ENCODE data around the gene COL4A1. TPM values are rescaled to one million over a fixed set of nuclear protein-coding genes. Genes with fewer than 3 reads are reported as not detected.

COL4A1 gene
- total RNA-seq, 1 experiment from 2014 or later = 0.12 TPM

DNA sequence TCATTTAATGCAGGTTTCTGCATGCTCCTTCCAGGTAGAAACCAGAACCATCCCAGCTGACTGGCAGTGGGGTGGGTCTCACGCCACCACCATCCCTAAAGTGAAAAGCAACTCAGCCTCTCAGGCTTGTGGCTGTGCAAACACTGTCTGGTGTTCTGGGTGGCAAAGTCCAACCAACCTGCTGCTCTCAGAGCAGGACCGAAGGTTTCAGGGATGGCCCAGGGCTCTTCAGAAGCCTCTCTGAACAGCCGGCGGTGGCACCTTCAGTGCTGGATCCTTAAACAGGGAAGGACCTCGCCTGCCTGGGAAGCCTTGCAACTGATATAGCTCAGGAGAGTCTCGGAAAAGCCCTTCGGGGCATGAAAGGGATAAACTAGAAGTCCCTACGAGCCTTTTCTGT lies 100.8 kb downstream of the COL4A1 start:
- intact Hi-C loops (cut with micrococcal nuclease; ENCODE audit: unreplicated experiment) = no loop called here
- TF ChIP-seq, protein P1, sequence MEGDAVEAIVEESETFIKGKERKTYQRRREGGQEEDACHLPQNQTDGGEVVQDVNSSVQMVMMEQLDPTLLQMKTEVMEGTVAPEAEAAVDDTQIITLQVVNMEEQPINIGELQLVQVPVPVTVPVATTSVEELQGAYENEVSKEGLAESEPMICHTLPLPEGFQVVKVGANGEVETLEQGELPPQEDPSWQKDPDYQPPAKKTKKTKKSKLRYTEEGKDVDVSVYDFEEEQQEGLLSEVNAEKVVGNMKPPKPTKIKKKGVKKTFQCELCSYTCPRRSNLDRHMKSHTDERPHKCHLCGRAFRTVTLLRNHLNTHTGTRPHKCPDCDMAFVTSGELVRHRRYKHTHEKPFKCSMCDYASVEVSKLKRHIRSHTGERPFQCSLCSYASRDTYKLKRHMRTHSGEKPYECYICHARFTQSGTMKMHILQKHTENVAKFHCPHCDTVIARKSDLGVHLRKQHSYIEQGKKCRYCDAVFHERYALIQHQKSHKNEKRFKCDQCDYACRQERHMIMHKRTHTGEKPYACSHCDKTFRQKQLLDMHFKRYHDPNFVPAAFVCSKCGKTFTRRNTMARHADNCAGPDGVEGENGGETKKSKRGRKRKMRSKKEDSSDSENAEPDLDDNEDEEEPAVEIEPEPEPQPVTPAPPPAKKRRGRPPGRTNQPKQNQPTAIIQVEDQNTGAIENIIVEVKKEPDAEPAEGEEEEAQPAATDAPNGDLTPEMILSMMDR (IDR thresholded peaks at IDR 0.05; ENCODE audit: unreplicated experiment) = no peak
- H3K27me3 Mint-ChIP-seq (ENCODE audit: unreplicated experiment) = no peaks in the 10 kb centered on the region
- CTCF ChIA-PET = no interaction called here
- no peak overlapping the region for H3K4me3 Mint-ChIP-seq (ENCODE audit: low read depth, unreplicated experiment)
- DNase-seq = no peak
- no peak overlapping the region for H3K27ac Mint-ChIP-seq (ENCODE audit: unreplicated experiment)
- H3K36me3 Mint-ChIP-seq (ENCODE audit: insufficient read depth, unreplicated experiment) = no peaks in the 10 kb centered on the region
- H3K4me1 Mint-ChIP-seq (ENCODE audit: low read depth, unreplicated experiment) = no peaks in the 10 kb centered on the region
- no peaks in the 10 kb centered on the region for H3K9me3 Mint-ChIP-seq (ENCODE audit: low read depth, unreplicated experiment)
- BruUV-seq (replicated peaks) = no TSS peak

DNA sequence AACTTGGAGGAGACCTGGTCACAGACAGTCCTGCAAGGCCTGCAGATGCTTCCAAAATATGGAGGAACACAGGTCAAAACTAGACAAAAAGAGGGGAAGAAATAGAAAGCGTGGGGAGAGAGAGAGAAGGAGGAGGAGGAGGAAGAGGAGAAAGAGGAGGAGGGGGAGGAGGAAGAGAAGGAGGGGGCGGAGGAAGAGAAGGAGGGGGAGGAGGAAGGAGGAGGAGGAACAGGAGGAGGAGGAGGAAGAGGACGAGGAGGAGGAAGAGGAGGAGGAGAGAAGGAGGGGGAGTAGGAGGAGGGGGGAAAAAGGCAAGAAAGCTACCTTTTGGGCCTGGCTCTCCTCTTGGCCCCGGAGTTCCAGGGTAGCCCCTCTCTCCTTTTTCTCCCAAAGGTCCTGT lies 105.8 kb downstream of the COL4A1 start:
- Mint-ChIP-seq H3K27ac (ENCODE audit: unreplicated experiment) (no peak overlapping the region), H3K4me3 (ENCODE audit: low read depth, unreplicated experiment) (no peak overlapping the region), H3K4me1 (ENCODE audit: low read depth, unreplicated experiment) (no peaks in the 10 kb centered on the region), H3K27me3 (ENCODE audit: unreplicated experiment) (peaks cover 22% of the 10 kb centered on the region), H3K36me3 (ENCODE audit: insufficient read depth, unreplicated experiment) (no peaks in the 10 kb centered on the region), H3K9me3 (ENCODE audit: low read depth, unreplicated experiment) (no peaks in the 10 kb centered on the region)
- no TSS peak for BruUV-seq (replicated peaks)
- DNase-seq = no peak
- intact Hi-C loops (cut with micrococcal nuclease; ENCODE audit: unreplicated experiment) = no loop called here
- TF ChIP-seq, protein P1 (IDR thresholded peaks at IDR 0.05; ENCODE audit: unreplicated experiment) = no peak
- CTCF ChIA-PET = no interaction called here

DNA sequence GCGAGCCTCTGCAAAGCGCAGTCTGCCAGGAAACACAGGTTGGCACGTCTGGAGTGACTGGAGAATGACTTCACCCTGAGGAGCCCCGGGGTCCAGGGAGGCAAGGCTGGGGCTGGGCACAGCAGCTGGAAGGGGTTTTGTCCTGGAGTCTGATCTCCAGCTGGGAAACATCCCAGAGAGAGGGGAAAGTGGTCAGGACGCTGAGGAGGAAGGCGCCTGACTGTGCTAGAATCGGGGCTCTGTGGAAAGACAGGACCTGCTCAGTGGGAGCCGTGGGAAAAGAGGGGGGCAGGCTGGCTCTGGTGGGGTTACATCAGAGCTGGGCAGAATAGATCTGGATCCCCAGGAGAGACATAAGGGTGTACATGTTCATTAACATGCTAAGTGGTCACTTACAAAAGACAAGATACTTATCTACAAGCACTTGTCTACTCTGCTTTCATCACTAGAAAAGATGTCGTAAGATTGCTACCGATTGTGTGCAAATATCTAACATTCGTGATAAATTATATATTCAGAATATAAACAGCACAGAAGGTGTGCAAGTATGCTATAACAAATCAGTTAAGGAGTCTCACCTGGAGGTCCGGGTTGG lies 106.6 kb downstream of the COL4A1 start:
- Mint-ChIP-seq H3K9me3 (ENCODE audit: low read depth, unreplicated experiment) (no peaks in the 10 kb centered on the region), H3K4me3 (ENCODE audit: low read depth, unreplicated experiment) (no peak overlapping the region), H3K4me1 (ENCODE audit: low read depth, unreplicated experiment) (no peaks in the 10 kb centered on the region), H3K27me3 (ENCODE audit: unreplicated experiment) (peaks cover 29% of the 10 kb centered on the region), H3K36me3 (ENCODE audit: insufficient read depth, unreplicated experiment) (no peaks in the 10 kb centered on the region), H3K27ac (ENCODE audit: unreplicated experiment) (no peak overlapping the region)
- DNase-seq = no peak
- CTCF ChIA-PET = no interaction called here
- intact Hi-C loops (cut with micrococcal nuclease; ENCODE audit: unreplicated experiment) = no loop called here
- BruUV-seq (replicated peaks) = no TSS peak
- TF ChIP-seq, protein P1 (IDR thresholded peaks at IDR 0.05; ENCODE audit: unreplicated experiment) = no peak

DNA sequence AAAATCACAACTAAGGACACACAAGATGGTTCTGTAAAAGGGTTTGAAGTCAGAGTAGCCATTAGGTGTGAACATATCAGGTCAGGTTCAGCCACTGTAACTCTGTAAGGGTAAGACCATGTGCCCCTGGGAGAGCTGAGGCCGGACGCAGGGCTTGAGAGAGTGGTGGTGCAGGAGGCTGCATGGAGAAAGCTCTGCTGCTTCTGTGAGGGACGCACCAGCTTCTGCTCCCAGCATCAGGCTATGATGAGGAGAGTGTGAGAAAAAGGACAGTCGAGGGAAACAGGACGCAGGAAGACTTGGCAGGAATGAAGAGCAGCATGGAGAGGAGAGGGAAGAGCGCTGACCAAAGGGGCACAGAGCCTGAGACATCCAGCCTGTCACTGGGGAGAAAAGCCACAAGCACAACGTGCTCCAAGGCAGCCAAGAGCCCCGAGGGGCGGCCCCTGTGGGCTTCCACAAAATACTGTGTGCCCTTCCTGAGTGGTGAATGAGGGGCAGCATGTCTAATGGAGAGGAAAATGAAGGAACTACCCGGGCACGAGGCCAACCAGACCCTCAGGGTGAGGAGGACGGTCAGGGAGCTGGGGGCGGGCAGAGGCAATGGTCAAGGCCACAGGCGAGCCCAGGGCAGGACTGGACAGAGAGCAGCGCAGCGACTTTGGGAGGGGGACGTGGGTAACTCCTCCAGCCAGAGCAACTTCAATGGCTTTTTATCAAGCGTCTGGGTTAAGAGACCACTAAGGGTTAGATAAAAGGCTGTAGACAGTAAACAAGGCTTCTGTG lies 107.7 kb downstream of the COL4A1 start:
- intact Hi-C loops (cut with micrococcal nuclease; ENCODE audit: unreplicated experiment) = no loop called here
- DNase-seq = no peak
- H3K9me3 Mint-ChIP-seq (ENCODE audit: low read depth, unreplicated experiment) = no peaks in the 10 kb centered on the region
- TF ChIP-seq, protein P1 (IDR thresholded peaks at IDR 0.05; ENCODE audit: unreplicated experiment) = no peak
- no peak overlapping the region for H3K27ac Mint-ChIP-seq (ENCODE audit: unreplicated experiment)
- peaks cover 40% of the 10 kb centered on the region for H3K27me3 Mint-ChIP-seq (ENCODE audit: unreplicated experiment)
- H3K4me3 Mint-ChIP-seq (ENCODE audit: low read depth, unreplicated experiment) = no peak overlapping the region
- H3K36me3 Mint-ChIP-seq (ENCODE audit: insufficient read depth, unreplicated experiment) = no peaks in the 10 kb centered on the region
- no peaks in the 10 kb centered on the region for H3K4me1 Mint-ChIP-seq (ENCODE audit: low read depth, unreplicated experiment)
- BruUV-seq (replicated peaks) = no TSS peak
- CTCF ChIA-PET = no interaction called here

Data from Calu3 (cell line).